Suprapubic skin (tissue), 4 donors: ENCODE data around the gene LRCH1. TPM values are rescaled to one million over a fixed set of nuclear protein-coding genes. Genes with fewer than 3 reads are reported as not detected.

Source experiments
- DNase-seq, 2 donors: peaks; one replicate each; pipeline ENCODE4 v3.0.0-alpha.2; 2019; ENCODE audit warnings: low spot score in 2 of 2
- H3K27ac ChIP-seq: fragments of 200-600 bp; sonication (generic); one replicate; pipeline ENCODE4 v1.5.1; 2019
- H3K27me3 ChIP-seq: fragments of 200-600 bp; sonication (generic); one replicate; pipeline ENCODE4 v1.5.1; 2019
- H3K36me3 ChIP-seq: fragments of 200-600 bp; sonication (generic); one replicate; pipeline ENCODE4 v1.5.1; 2019
- H3K4me1 ChIP-seq: fragments of 200-600 bp; sonication (generic); one replicate; pipeline ENCODE4 v1.5.1; 2019
- H3K4me3 ChIP-seq: fragments of 200-600 bp; sonication (generic); one replicate; pipeline ENCODE4 v1.5.1; 2019; ENCODE audit warnings: mild to moderate bottlenecking
- H3K9me3 ChIP-seq: fragments of 200-600 bp; sonication (generic); one replicate; pipeline ENCODE4 v1.5.1; 2019
- EP300 ChIP-seq: sonication (generic); formaldehyde crosslinking; IDR thresholded peaks from one replicate; pipeline ENCODE4 v1.6.1; 2017; ENCODE audit warnings: antibody characterized with exemption
- POLR2A ChIP-seq, 2 donors: fragments of 450-650 bp; IDR thresholded peaks; one replicate each; pipeline ENCODE4 v1.6.1; 2017; ENCODE audit warnings: antibody characterized with exemption in 2 of 2, mild to moderate bottlenecking in 2 of 2, moderate library complexity in 2 of 2
- POLR2AphosphoS5 ChIP-seq, 3 donors: sonication (generic); formaldehyde crosslinking; IDR thresholded peaks; one replicate each; pipeline ENCODE4 v1.6.1; 2017; ENCODE audit warnings: antibody characterized with exemption in 3 of 3
- WGBS: methylation state at CpG from one replicate; pipeline ENCODE4 v1.1.5; 2018; 5-methylcytosine and 5-hydroxymethylcytosine counted together
- total RNA-seq, 4 donors: library from RNA; depleted of rRNA; stranded (reverse); fragments of >200 nt; gene quantifications; one replicate each; pipeline ENCODE4 v1.1.0, GENCODE V29; 2016
- TF ChIP-seq, protein P1 (sequence below), 2 donors: fragments of 200-600 bp in 1 of 2; fragments of 450-650 bp in 1 of 2; sonication (generic) in 1 of 2; IDR thresholded peaks; one replicate each; pipeline ENCODE4 v1.5.1; 2016 to 2019; ENCODE audit warnings: antibody characterized with exemption in 2 of 2, mild to moderate bottlenecking in 1 of 2, moderate library complexity in 1 of 2

Gene LRCH1
- total RNA-seq, 4 donors from 2014 or later = 29.1 to 44.7 (median 34.9) TPM

DNA sequence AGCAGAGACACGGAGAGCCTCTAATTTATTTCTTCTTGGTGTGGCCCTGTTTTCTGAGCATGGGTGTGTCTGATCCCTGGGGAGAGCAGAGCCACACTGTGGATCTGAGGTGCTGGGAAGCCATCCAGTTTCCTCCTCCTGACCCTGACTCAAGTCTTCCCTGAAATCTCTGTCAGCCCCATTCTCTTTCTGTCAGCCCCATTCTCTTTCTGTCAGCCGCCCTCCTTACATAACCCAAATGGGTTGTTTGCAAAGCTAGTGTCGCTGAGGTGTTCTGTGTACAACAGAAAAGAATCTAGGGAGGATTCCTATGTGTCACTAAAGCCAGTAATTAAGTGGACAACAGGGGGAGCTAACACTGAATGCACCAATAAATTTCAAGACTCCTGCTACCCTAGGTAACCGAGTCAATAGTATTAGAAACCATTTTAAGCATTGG is 50.2 kb downstream of the LRCH1 start:
- no peaks in the 10 kb centered on the region for H3K27me3 ChIP-seq
- no peak overlapping the region for H3K4me3 ChIP-seq
- H3K4me1 ChIP-seq = peaks cover 73% of the 10 kb centered on the region
- H3K27ac ChIP-seq = no peak overlapping the region
- no peaks in the 10 kb centered on the region for H3K36me3 ChIP-seq
- H3K9me3 ChIP-seq = no peaks in the 10 kb centered on the region
- no peak for TF ChIP-seq EP300
- TF ChIP-seq POLR2A (IDR thresholded peaks at IDR 0.05) = no peak
- TF ChIP-seq, protein P1, sequence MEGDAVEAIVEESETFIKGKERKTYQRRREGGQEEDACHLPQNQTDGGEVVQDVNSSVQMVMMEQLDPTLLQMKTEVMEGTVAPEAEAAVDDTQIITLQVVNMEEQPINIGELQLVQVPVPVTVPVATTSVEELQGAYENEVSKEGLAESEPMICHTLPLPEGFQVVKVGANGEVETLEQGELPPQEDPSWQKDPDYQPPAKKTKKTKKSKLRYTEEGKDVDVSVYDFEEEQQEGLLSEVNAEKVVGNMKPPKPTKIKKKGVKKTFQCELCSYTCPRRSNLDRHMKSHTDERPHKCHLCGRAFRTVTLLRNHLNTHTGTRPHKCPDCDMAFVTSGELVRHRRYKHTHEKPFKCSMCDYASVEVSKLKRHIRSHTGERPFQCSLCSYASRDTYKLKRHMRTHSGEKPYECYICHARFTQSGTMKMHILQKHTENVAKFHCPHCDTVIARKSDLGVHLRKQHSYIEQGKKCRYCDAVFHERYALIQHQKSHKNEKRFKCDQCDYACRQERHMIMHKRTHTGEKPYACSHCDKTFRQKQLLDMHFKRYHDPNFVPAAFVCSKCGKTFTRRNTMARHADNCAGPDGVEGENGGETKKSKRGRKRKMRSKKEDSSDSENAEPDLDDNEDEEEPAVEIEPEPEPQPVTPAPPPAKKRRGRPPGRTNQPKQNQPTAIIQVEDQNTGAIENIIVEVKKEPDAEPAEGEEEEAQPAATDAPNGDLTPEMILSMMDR (IDR thresholded peaks at IDR 0.05) = no peak
- TF ChIP-seq POLR2AphosphoS5 (IDR thresholded peaks at IDR 0.05) = no peak
- DNase-seq = no peak
- 65% methylated on average over 4 of the region's 4 CpGs for WGBS

DNA sequence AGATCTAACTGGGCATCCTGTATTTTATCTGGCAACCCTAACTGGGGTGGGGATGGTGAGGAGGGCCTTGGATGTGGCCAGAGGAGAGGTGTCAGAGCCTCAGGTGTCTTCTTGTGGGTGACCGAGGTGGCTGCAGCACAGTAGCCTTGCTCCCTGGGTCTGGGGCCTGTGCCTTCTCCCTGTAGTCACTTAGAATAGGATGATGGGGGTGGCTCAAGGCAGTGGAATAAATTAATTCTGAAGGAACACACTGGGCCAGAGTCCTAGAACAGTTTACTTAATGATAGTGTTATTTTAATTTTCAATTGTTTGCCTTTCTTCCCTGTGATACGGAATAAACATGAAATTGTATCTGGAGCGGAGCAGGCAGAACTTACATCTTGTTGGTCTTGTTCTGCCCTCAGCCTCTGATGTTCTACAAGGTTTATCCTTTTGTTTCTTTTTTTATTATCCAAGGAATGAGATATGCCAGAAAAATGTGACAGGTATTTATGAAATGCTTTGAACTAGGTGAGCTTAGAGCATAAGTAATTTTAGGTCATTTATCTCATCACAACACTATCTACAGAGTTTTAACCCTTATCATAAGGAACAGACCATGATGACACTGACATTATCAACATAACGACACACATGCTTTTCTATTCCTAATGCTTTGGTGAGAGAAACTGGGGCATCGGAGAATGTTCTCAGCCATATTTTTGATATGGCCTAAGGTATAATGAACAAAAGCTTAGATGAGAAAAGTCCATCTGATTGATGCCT is 51.4 kb downstream of the LRCH1 start:
- H3K36me3 ChIP-seq = no peaks in the 10 kb centered on the region
- no peak for TF ChIP-seq POLR2A (IDR thresholded peaks at IDR 0.05)
- TF ChIP-seq, protein P1 (IDR thresholded peaks at IDR 0.05) = no peak
- no peak for TF ChIP-seq EP300
- TF ChIP-seq POLR2AphosphoS5 (IDR thresholded peaks at IDR 0.05) = no peak
- H3K4me1 ChIP-seq = peaks cover 73% of the 10 kb centered on the region
- DNase-seq = no peak
- no peak overlapping the region for H3K4me3 ChIP-seq
- H3K9me3 ChIP-seq = no peaks in the 10 kb centered on the region
- H3K27ac ChIP-seq = peak overlapping the region; percentile 47
- no peaks in the 10 kb centered on the region for H3K27me3 ChIP-seq
- 84% methylated on average over 5 of the region's 5 CpGs for WGBS

DNA sequence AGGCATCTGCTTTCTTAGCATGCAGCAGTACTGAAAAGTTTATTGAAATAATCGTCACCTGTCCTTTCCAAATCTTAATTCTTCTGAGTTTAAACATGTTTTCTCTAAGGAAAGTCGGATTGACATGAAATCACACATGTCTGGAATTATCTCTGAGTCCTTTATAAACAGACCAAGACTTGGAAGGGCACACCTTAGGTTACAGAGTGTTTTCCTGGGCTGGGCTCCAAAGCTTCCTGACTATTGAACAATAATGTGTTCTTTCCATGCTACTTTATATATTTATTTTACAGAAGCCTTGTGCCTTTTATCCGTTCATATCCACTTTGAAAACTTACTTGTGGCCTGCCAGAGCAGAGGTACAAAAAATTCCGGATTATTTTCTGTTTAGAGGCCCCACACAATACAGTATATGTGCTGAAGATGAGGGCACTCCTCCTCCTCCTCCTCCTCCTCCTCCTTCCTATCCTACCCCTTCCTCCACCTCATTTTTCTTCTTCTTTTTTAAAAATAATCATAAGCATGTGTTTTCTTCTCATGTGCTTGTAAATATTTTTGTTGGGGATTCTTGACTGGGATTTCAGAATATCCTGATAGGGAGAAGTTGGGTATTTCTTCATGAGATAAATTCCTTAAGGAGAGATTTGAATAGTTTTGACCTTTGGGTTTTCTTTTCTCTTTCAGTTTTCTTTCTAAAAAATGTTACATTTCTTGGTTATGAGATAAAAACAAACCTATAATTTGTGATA is 52.3 kb downstream of the LRCH1 start:
- peak overlapping the region; percentile 47 for H3K27ac ChIP-seq
- no peaks in the 10 kb centered on the region for H3K27me3 ChIP-seq
- 44% methylated on average over 4 of the region's 4 CpGs for WGBS
- H3K36me3 ChIP-seq = no peaks in the 10 kb centered on the region
- peaks cover 68% of the 10 kb centered on the region for H3K4me1 ChIP-seq
- no peak for DNase-seq
- no peaks in the 10 kb centered on the region for H3K9me3 ChIP-seq
- no peak for TF ChIP-seq POLR2AphosphoS5 (IDR thresholded peaks at IDR 0.05)
- TF ChIP-seq, protein P1 (IDR thresholded peaks at IDR 0.05) = no peak
- no peak for TF ChIP-seq POLR2A (IDR thresholded peaks at IDR 0.05)
- no peak for TF ChIP-seq EP300
- no peak overlapping the region for H3K4me3 ChIP-seq

DNA sequence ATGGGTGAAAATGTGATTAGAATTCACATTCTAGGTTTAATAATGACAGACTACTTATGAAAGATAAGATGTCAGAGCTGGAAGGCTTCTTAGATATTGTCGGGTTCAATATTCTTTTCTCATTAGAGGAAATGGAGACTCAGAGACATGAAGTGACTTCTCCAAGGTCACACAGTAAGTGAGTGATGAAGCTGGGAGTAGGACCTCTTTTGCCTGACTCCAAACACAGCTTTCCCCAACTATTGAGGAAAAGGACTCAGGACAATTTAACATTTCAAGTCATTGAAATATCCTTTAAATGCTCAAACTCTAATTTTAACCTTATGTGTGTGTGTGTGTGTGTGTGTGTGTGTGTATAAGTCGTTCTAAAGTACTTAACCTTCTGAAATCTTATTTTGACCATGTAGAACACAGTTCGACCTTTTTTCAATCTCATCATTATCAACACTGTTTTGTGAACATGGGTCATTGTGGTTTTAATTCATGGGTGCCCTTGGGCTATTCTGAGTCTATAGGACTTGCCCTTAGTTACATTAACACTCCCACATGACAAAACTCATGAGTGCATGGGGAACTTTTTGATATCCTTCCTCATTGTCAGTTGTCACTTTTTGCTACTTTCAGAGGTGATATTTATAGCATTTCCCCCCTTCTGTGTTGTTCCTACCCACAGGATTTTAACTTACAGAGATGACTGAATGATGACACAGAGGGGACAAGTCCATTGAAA is 53.0 kb downstream of the LRCH1 start:
- no peaks in the 10 kb centered on the region for H3K27me3 ChIP-seq
- WGBS = 72% methylated on average over 3 of the region's 3 CpGs
- H3K9me3 ChIP-seq = no peaks in the 10 kb centered on the region
- TF ChIP-seq EP300 = no peak
- TF ChIP-seq POLR2A (IDR thresholded peaks at IDR 0.05) = no peak
- TF ChIP-seq POLR2AphosphoS5 (IDR thresholded peaks at IDR 0.05) = no peak
- TF ChIP-seq, protein P1 (IDR thresholded peaks at IDR 0.05) = no peak
- no peak overlapping the region for H3K4me3 ChIP-seq
- no peak for DNase-seq
- peak overlapping the region; percentile 47 for H3K27ac ChIP-seq
- H3K4me1 ChIP-seq = peaks cover 60% of the 10 kb centered on the region
- no peaks in the 10 kb centered on the region for H3K36me3 ChIP-seq
